Spleen (tissue), 11 donors: Measurements from ENCODE around the gene RMI1. TPM values are rescaled to one million over a fixed set of nuclear protein-coding genes. Genes with fewer than 3 reads are reported as not detected.
"Not testable (repeated sequence)": the region's sequence is repeated elsewhere in the genome, so short reads cannot be mapped to it uniquely, and the experiment has no call there.

Experiments used
- DNase-seq: peaks from one replicate; pipeline ENCODE4 v3.0.0-alpha.2; 2020
- H3K27ac ChIP-seq, 8 donors: fragments of 200-600 bp; sonication (generic) in 7 of 8; 1 replicate in 4 of 8; 2 replicates in 4 of 8; pipeline versions ENCODE4 v1.5.0 to v1.8.0; 2016 to 2021; ENCODE audit warnings: inconsistent platforms in 4 of 8, mild to moderate bottlenecking in 4 of 8, moderate library complexity in 1 of 8
- H3K27me3 ChIP-seq, 7 donors: fragments of 200-600 bp; sonication (generic) in 6 of 7; replicated peaks in 1 of 7; 1 replicate in 4 of 7; 2 replicates in 3 of 7; pipeline versions ENCODE4 v1.5.0 to v1.8.0; 2016 to 2021; ENCODE audit warnings: inconsistent platforms in 3 of 7, mild to moderate bottlenecking in 1 of 7
- H3K36me3 ChIP-seq, 6 donors: fragments of 200-600 bp; sonication (generic) in 5 of 6; 1 replicate in 4 of 6; 2 replicates in 2 of 6; pipeline versions ENCODE4 v1.5.0 to v1.8.0; 2016 to 2021; ENCODE audit warnings: inconsistent platforms in 2 of 6
- H3K4me1 ChIP-seq, 6 donors: fragments of 200-600 bp; sonication (generic) in 5 of 6; 1 replicate in 3 of 6; 2 replicates in 3 of 6; pipeline versions ENCODE4 v1.5.0 to v1.8.0; 2016 to 2021; ENCODE audit warnings: inconsistent platforms in 3 of 6
- H3K4me3 ChIP-seq, 8 donors: fragments of 200-600 bp; sonication (generic) in 7 of 8; 1 replicate in 4 of 8; 2 replicates in 4 of 8; pipeline versions ENCODE4 v1.5.0 to v1.8.0; 2016 to 2021; ENCODE audit warnings: inconsistent platforms in 4 of 8, mild to moderate bottlenecking in 4 of 8, moderate library complexity in 2 of 8
- H3K9me3 ChIP-seq, 8 donors: fragments of 200-600 bp; sonication (generic) in 7 of 8; 1 replicate in 4 of 8; 2 replicates in 4 of 8; pipeline versions ENCODE4 v1.5.0 to v1.8.0; 2016 to 2021; ENCODE audit warnings: inconsistent platforms in 4 of 8
- POLR2A ChIP-seq, 3 donors: fragments of 450-650 bp; IDR thresholded peaks; one replicate each; pipeline ENCODE4 v1.5.1; 2017; ENCODE audit warnings: antibody characterized with exemption in 3 of 3, mild to moderate bottlenecking in 1 of 3
- POLR2AphosphoS5 ChIP-seq, 3 donors: sonication (generic); formaldehyde crosslinking; IDR thresholded peaks; one replicate each; pipeline ENCODE4 v1.5.1; 2017; ENCODE audit warnings: antibody characterized with exemption in 3 of 3
- WGBS, 5 donors: extraction: QIAGEN DNeasy Blood & Tissue Kit in 3 of 5; methylation state at CpG; one replicate each; pipeline versions ENCODE4 v1.1.5 to v1.1.7; 2013 to 2018; 5-methylcytosine and 5-hydroxymethylcytosine counted together
- intact Hi-C: fragments of 100-400 bp; cut with DNase I; formaldehyde crosslinking; loops from one replicate; pipeline ENCODE4 v1.15.0; 2023; ENCODE audit warnings: low total_unique reads
- polyA plus RNA-seq, 3 donors: library from polyadenylated mRNA; stranded (reverse); fragments of 200-250 nt; gene quantifications; one replicate each; pipeline ENCODE4 v1.2.1, GENCODE V29; 2013
- total RNA-seq, 7 donors: library from RNA; depleted of rRNA in 3 of 7; stranded (reverse); fragments of >200 nt in 3 of 7; fragmentation: NEBNext Ultra II Directional in 4 of 7; extraction: Animal tissue kit (Norgen Biotek cat#: 25700) in 4 of 7; gene quantifications; one replicate each; pipeline versions ENCODE4 v1.1.0 to v1.2.1, GENCODE V29; 2016 to 2021
- TF ChIP-seq, protein P1 (sequence below), 11 experiments: fragments of 200-600 bp in 7 of 11; fragments of 450-650 bp in 4 of 11; sonication (generic) in 4 of 11; IDR thresholded peaks in 8 of 11; conservative IDR thresholded peaks in 3 of 11; 1 replicate in 7 of 11; 2 replicates in 4 of 11; pipeline versions ENCODE4 v1.4.0 to v1.8.0; 2016 to 2021; ENCODE audit warnings: antibody characterized with exemption in 11 of 11, inconsistent platforms in 4 of 11, mild to moderate bottlenecking in 1 of 11
- donor health status: healthy with polysubstance abuse.
- donor health status: DM: no; HTN: no; CAD: no; lungs with moderate emphysema.
- donor health status: DM: no; HTN: no; CAD: no.
- donor health status: Bipolar disorder and iron deficiency.
- donor health status: healthy.
- donor health status: DM: no; HTN: no; CAD: no.
- donor health status: DM: yes; HTN: yes; CAD: no.

RMI1 gene
- total and polyA plus RNA-seq, 10 donors, result 4.2 to 19.5 (median 12.9) TPM

- Histone ChIP-seq H3K4me1 (peaks cover 0 to 39% (median 7%) of the 10 kb centered on the region in 6 donors), H3K27me3 (no peaks in the 10 kb centered on the region), H3K4me3 (no peak overlapping the region), H3K27ac (peak overlapping the region in 1 of 8 donors; percentile 22), H3K36me3 (peaks cover 0 to 46% (median 19%) of the 10 kb centered on the region in 6 donors), H3K9me3 (no peaks in the 10 kb centered on the region)
- intact Hi-C loops, result loop anchor here (5.0 to 10.0 kb wide), 3 partner anchors 237 to 379 kb away; no protein-coding TSS in a partner anchor
- WGBS, 5 donors, result 32 to 63% (median 42%) methylated on average over 1 of the region's 1 CpG
- no peak for TF ChIP-seq POLR2AphosphoS5 (IDR thresholded peaks at IDR 0.05)
- TF ChIP-seq, protein P1, sequence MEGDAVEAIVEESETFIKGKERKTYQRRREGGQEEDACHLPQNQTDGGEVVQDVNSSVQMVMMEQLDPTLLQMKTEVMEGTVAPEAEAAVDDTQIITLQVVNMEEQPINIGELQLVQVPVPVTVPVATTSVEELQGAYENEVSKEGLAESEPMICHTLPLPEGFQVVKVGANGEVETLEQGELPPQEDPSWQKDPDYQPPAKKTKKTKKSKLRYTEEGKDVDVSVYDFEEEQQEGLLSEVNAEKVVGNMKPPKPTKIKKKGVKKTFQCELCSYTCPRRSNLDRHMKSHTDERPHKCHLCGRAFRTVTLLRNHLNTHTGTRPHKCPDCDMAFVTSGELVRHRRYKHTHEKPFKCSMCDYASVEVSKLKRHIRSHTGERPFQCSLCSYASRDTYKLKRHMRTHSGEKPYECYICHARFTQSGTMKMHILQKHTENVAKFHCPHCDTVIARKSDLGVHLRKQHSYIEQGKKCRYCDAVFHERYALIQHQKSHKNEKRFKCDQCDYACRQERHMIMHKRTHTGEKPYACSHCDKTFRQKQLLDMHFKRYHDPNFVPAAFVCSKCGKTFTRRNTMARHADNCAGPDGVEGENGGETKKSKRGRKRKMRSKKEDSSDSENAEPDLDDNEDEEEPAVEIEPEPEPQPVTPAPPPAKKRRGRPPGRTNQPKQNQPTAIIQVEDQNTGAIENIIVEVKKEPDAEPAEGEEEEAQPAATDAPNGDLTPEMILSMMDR (IDR thresholded peaks at IDR 0.05 in 8 of 11, conservative IDR thresholded peaks at IDR 0.05 in 3 of 11), result peak; percentile 53 to 85 (median 69)
- DNase-seq, result no peak
These were observed 42.6 kb upstream of the RMI1 start for GRCh38 chr9:83937861-83938455.

DNA sequence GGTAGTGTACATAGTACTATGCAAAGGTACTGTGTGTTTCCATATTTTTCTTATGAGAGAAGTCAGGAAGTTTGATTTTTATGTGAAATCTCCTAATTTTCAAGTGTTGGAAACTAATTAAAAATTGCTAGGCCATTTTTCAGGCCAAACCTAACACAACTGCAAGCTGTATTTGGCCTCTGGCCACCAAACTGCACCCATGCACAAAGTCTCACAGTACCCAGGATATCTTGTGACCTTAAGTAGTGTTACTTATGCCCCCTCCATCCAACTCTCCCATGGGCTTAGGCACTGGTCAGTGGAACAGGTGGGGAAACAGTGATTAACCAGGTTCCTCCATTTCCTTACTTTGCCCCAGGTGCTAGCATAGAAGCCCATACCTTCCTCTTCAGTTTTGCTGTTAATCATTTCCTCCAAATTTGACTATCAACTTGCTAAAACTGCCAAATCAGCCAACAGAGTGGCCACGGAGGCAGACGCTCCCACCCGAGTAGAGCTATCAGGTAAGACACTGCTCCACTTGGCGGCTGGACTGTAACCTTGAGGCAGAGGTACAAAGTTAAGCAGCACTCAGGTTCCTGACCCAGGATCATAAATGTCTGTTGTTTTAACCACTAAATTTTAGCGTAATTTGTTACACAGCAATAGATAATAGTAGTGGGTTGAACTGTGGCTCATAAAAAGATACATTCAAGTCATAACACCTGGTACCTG, 39.9 kb upstream of the RMI1 start:
- H3K27me3 ChIP-seq, result no peaks in the 10 kb centered on the region
- H3K36me3 ChIP-seq, result peaks cover 0 to 74% (median 29%) of the 10 kb centered on the region in 6 donors
- H3K27ac ChIP-seq, result no peak overlapping the region
- no peak overlapping the region for H3K4me3 ChIP-seq
- TF ChIP-seq POLR2A (IDR thresholded peaks at IDR 0.05) (no peak), POLR2AphosphoS5 (IDR thresholded peaks at IDR 0.05) (no peak)
- TF ChIP-seq, protein P1 (IDR thresholded peaks at IDR 0.05 in 8 of 11, conservative IDR thresholded peaks at IDR 0.05 in 3 of 11), result no peak
- DNase-seq, result no peak
- intact Hi-C loops, result no loop called here
- H3K4me1 ChIP-seq, result peaks cover 0 to 11% (median 5%) of the 10 kb centered on the region in 6 donors
- no peaks in the 10 kb centered on the region for H3K9me3 ChIP-seq
- WGBS, 5 donors, result 82 to 95% (median 88%) methylated on average over 5 of the region's 5 CpGs

- H3K27me3 ChIP-seq, intact Hi-C loops, H3K4me1 ChIP-seq, H3K27ac ChIP-seq, H3K4me3 ChIP-seq, DNase-seq, H3K9me3 ChIP-seq: not testable (repeated sequence)
- H3K36me3 ChIP-seq, result peaks cover 0 to 93% (median 21%) of the 10 kb centered on the region in 6 donors
- whole genome bisulfite sequencing, 5 donors, result 89 to 100% (median 98%) methylated on average over 9 to 36 of the region's 39 CpGs
These were observed 32.5 kb upstream of the RMI1 start for GRCh38 chr9:83948096-83948495.

GRCh38 chr9:83956086-83956435, 24.5 kb upstream of the RMI1 start:
- WGBS, 5 donors, result 4 to 15% (median 8%) methylated on average over 23 of the region's 23 CpGs
- intact Hi-C loops, result no loop called here
- no peaks in the 10 kb centered on the region for H3K27me3 ChIP-seq
- H3K9me3 ChIP-seq, result no peaks in the 10 kb centered on the region
- peak overlapping the region; percentile 50 to 82 (median 66) for H3K4me3 ChIP-seq
- H3K36me3 ChIP-seq, result peaks cover 0 to 37% (median 4%) of the 10 kb centered on the region in 6 donors
- H3K4me1 ChIP-seq, result peaks cover 5 to 30% (median 16%) of the 10 kb centered on the region in 6 donors
- TF ChIP-seq POLR2AphosphoS5 (IDR thresholded peaks at IDR 0.05) (no peak), POLR2A (IDR thresholded peaks at IDR 0.05) (no peak)
- TF ChIP-seq, protein P1 (IDR thresholded peaks at IDR 0.05 in 8 of 11, conservative IDR thresholded peaks at IDR 0.05 in 3 of 11), result no peak
- peak overlapping the region; percentile 84 to 95 (median 89) for H3K27ac ChIP-seq
- peak; percentile 92 for DNase-seq
